Measurements from ENCODE around the gene TSTD1. TPM values are rescaled to one million over a fixed set of nuclear protein-coding genes. Genes with fewer than 3 reads are reported as not detected.

TSTD1 gene
- total and polyA plus RNA-seq, 2 experiments from 2014 or later = 94.9 to 244 TPM

GRCh38 chr1:161013488-161014230 lies 25.1 kb downstream of the TSTD1 start:
- peak overlapping the region; percentile 56 for H3K4me3 Mint-ChIP-seq
- peaks cover 51% of the 10 kb centered on the region for H3K4me1 Mint-ChIP-seq
- Histone ChIP-seq H4K20me1 (replicated peaks; ENCODE audit: insufficient read depth) (peaks cover 59% of the 10 kb centered on the region), H2AFZ (no peak overlapping the region), H3K4me1 (ENCODE audit: insufficient read depth) (peaks cover 58% of the 10 kb centered on the region), H3K27ac (ENCODE audit: low read depth) (peak overlapping the region; percentile 96), H3K27me3 (ENCODE audit: insufficient read depth) (no peaks in the 10 kb centered on the region), H3K9me2 (ENCODE audit: insufficient read depth) (no peaks in the 10 kb centered on the region), H3F3A (replicated peaks; ENCODE audit: low read depth) (peaks cover 15% of the 10 kb centered on the region), H3K4me2 (peak overlapping the region; percentile 78), H3K79me2 (replicated peaks; ENCODE audit: insufficient read depth) (peaks cover 100% of the 10 kb centered on the region), H3K4me3 (peak overlapping the region; percentile 41), H3K36me3 (ENCODE audit: insufficient read depth) (no peaks in the 10 kb centered on the region; the same call in 1 of the 2 replicates)
- peak overlapping the region; percentile 96 for H3K27ac Mint-ChIP-seq
- no peaks in the 10 kb centered on the region for H3K27me3 Mint-ChIP-seq (ENCODE audit: insufficient read depth, low read depth, poor library complexity)
- H3K36me3 Mint-ChIP-seq (ENCODE audit: low read depth) = peaks cover 36% of the 10 kb centered on the region
- TF ChIP-seq EZH2phosphoT487 (IDR thresholded peaks at IDR 0.05; ENCODE audit: unreplicated experiment) = no peak
- TF ChIP-seq NANOG (IDR thresholded peaks at IDR 0.05; ENCODE audit: borderline replicate concordance) = 0 out of 2 replicates have a peak, but pooled peaks have one; percentile 26
- TF ChIP-seq CREB1 (CRISPR knock-in tag; IDR thresholded peaks at IDR 0.05; ENCODE audit: low read depth) = peak; percentile 7; the same call in 1 of the 2 replicates
- no peaks in the 10 kb centered on the region for H3K9me3 Mint-ChIP-seq
- DNase-seq (ENCODE audit: low spot score) (peak; percentile 93), ATAC-seq (peak; percentile 85)

GRCh38 chr1:161013131-161013487 lies 25.7 kb downstream of the TSTD1 start:
- H3K27ac ChIP-seq (ENCODE audit: low read depth) = peak overlapping the region; percentile 87
- TF ChIP-seq POLR2AphosphoS5 (IDR thresholded peaks at IDR 0.05; ENCODE audit: low read depth) = no peak
- TF ChIP-seq STAT1 (IDR thresholded peaks at IDR 0.05; ENCODE audit: unreplicated experiment) = no peak
- TF ChIP-seq ZNF114 (CRISPR knock-in tag; IDR thresholded peaks at IDR 0.05) = no peak
- TF ChIP-seq CREB1 (CRISPR knock-in tag; IDR thresholded peaks at IDR 0.05; ENCODE audit: low read depth) = no peak
- TF ChIP-seq, protein P1, sequence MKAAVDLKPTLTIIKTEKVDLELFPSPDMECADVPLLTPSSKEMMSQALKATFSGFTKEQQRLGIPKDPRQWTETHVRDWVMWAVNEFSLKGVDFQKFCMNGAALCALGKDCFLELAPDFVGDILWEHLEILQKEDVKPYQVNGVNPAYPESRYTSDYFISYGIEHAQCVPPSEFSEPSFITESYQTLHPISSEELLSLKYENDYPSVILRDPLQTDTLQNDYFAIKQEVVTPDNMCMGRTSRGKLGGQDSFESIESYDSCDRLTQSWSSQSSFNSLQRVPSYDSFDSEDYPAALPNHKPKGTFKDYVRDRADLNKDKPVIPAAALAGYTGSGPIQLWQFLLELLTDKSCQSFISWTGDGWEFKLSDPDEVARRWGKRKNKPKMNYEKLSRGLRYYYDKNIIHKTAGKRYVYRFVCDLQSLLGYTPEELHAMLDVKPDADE (IDR thresholded peaks at IDR 0.05) = no peak
- no peak for TF ChIP-seq EZH2 (IDR thresholded peaks at IDR 0.05; ENCODE audit: low read depth, unreplicated experiment)
- no peak for TF ChIP-seq ZNF462 (CRISPR knock-in tag; IDR thresholded peaks at IDR 0.05)
- no peak for TF ChIP-seq ZNF331 (CRISPR knock-in tag; IDR thresholded peaks at IDR 0.05; ENCODE audit: low read depth)
- TF ChIP-seq EZH2phosphoT487 (IDR thresholded peaks at IDR 0.05; ENCODE audit: unreplicated experiment) = no peak

More at GRCh38 chr1:161013131-161013487, 25.7 kb downstream of the TSTD1 start:
- Mint-ChIP-seq H3K36me3 (ENCODE audit: low read depth) (peaks cover 36% of the 10 kb centered on the region), H3K27ac (peak overlapping the region; percentile 96), H3K4me1 (peaks cover 45% of the 10 kb centered on the region), H3K9me3 (no peaks in the 10 kb centered on the region), H3K27me3 (ENCODE audit: insufficient read depth, low read depth, poor library complexity) (no peaks in the 10 kb centered on the region), H3K4me3 (peak overlapping the region; percentile 56)
- H3K36me3 ChIP-seq (ENCODE audit: insufficient read depth) = no peaks in the 10 kb centered on the region; the same call in 1 of the 2 replicates
- H3K9me2 ChIP-seq (ENCODE audit: insufficient read depth) = no peaks in the 10 kb centered on the region
- no peak overlapping the region for H2AFZ ChIP-seq
- H4K20me1 ChIP-seq (replicated peaks; ENCODE audit: insufficient read depth) = peaks cover 59% of the 10 kb centered on the region
- H3K4me1 ChIP-seq (ENCODE audit: insufficient read depth) = peaks cover 56% of the 10 kb centered on the region
- peak overlapping the region; percentile 78 for H3K4me2 ChIP-seq
- no peak for DNase-seq (ENCODE audit: low spot score)
- no peak for ATAC-seq
- no peaks in the 10 kb centered on the region for H3K27me3 ChIP-seq (ENCODE audit: insufficient read depth)
- peak overlapping the region; percentile 41 for H3K4me3 ChIP-seq
- H3K79me2 ChIP-seq (replicated peaks; ENCODE audit: insufficient read depth) = peaks cover 100% of the 10 kb centered on the region
- peaks cover 13% of the 10 kb centered on the region for H3F3A ChIP-seq (replicated peaks; ENCODE audit: low read depth)
